HG03432 (cell line): ENCODE results near the gene SOX4.

ENCODE experiments used
- ATAC-seq: cut with Tn5 transposase; IDR thresholded peaks from one replicate; pipeline ENCODE4 v1.9.1; 2021; ENCODE audit warnings: mild to moderate bottlenecking, moderate library complexity; ENCODE audit not compliant: unreplicated experiment

Gene SOX4

GRCh38 chr6:21593927-21594415 lies 420 bp downstream of the SOX4 start:
- peak; percentile 8 for ATAC-seq

- ATAC-seq = peak; percentile 31
Observed at GRCh38 chr6:21594416-21595281, 1.1 kb downstream of the SOX4 start.

GRCh38 chr6:21595285-21596144 lies 2.0 kb downstream of the SOX4 start:
- ATAC-seq = peak; percentile 17

GRCh38 chr6:21596145-21596948 lies 2.8 kb downstream of the SOX4 start:
- no peak for ATAC-seq

GRCh38 chr6:21596949-21597682 lies 3.6 kb downstream of the SOX4 start:
- ATAC-seq = no peak

GRCh38 chr6:21597801-21598673 lies 4.5 kb downstream of the SOX4 start:
- no peak for ATAC-seq

GRCh38 chr6:21598674-21599023 lies 5.1 kb downstream of the SOX4 start:
- no peak for ATAC-seq

GRCh38 chr6:21599051-21599696 lies 5.6 kb downstream of the SOX4 start:
- ATAC-seq = no peak

GRCh38 chr6:21601339-21601923 lies 7.9 kb downstream of the SOX4 start:
- no peak for ATAC-seq

GRCh38 chr6:21601932-21602390 lies 8.4 kb downstream of the SOX4 start:
- no peak for ATAC-seq

GRCh38 chr6:21603082-21603952 lies 9.8 kb downstream of the SOX4 start:
- ATAC-seq = peak; percentile 61

- ATAC-seq = no peak
Observed at GRCh38 chr6:21604081-21604480, 10.5 kb downstream of the SOX4 start.

GRCh38 chr6:21605166-21605565 lies 11.6 kb downstream of the SOX4 start:
- ATAC-seq = no peak

GRCh38 chr6:21608601-21609000 lies 15.1 kb downstream of the SOX4 start:
- ATAC-seq = no peak

- ATAC-seq = no peak
Observed at GRCh38 chr6:21609881-21610329, 16.4 kb downstream of the SOX4 start.

- ATAC-seq = peak; percentile 91
Observed at GRCh38 chr6:21610341-21610740, 16.8 kb downstream of the SOX4 start.

GRCh38 chr6:21611485-21611884 lies 17.9 kb downstream of the SOX4 start:
- no peak for ATAC-seq
